K562 (cell line): Measurements from ENCODE around the gene GOT2. TPM values are rescaled to one million over a fixed set of nuclear protein-coding genes. Genes with fewer than 3 reads are reported as not detected.

Experiments used
- KDM5B ChIP-seq: fragments of 200-600 bp; sonication (generic); IDR thresholded peaks from 2 replicates; pipeline ENCODE4 v1.6.1; 2012; ENCODE audit warnings: low read depth, mild to moderate bottlenecking, moderate library complexity, low read length, control low read depth, inconsistent platforms; ENCODE audit not compliant: insufficient replicate concordance
- KHSRP ChIP-seq: fragments of 450-650 bp; IDR thresholded peaks from 2 replicates; pipeline ENCODE4 v1.6.1; 2017
- RBBP5 ChIP-seq: fragments of 200-600 bp; sonication (generic); IDR thresholded peaks from 2 replicates; pipeline ENCODE4 v1.6.1; 2012; ENCODE audit warnings: borderline replicate concordance, mild to moderate bottlenecking, low read length, control low read depth, inconsistent platforms; ENCODE audit not compliant: insufficient read depth, poor library complexity, severe bottlenecking
- RBM14 ChIP-seq: fragments of 200-400 bp; formaldehyde crosslinking; IDR thresholded peaks from 2 replicates; pipeline ENCODE4 v1.6.1; 2018; ENCODE audit warnings: low read depth, mild to moderate bottlenecking, low read length, moderate library complexity, borderline replicate concordance; ENCODE audit not compliant: insufficient read depth
- ZNF449 ChIP-seq: fragments of 250-450 bp; sonication (Bioruptor Pico); IDR thresholded peaks from 2 replicates; pipeline ENCODE4 v1.8.0; 2022; ENCODE audit warnings: moderate library complexity, mild to moderate bottlenecking, inconsistent platforms
- polyA plus RNA-seq, 8 experiments: library from polyadenylated mRNA; depleted of rRNA in 4 of 8; stranded (reverse) in 5 of 8; unstranded in 3 of 8; fragments of >200 nt; fragmentation: Nextera tagmentation in 2 of 8; fragmentation: Illumina TruSeq in 1 of 8; extraction: Ambion mirVana in 2 of 8; extraction: Trizol in 1 of 8; gene quantifications; 2 replicates each; pipeline versions ENCODE4 v1.2.1 to v1.2.3, GENCODE V29; 2011 to 2014; ENCODE audit warnings: inconsistent platforms in 1 of 8, missing spikeins in 1 of 8
- total RNA-seq, 7 experiments: library from RNA; depleted of rRNA in 6 of 7; stranded (reverse); fragments of >200 nt in 6 of 7; fragmentation: Illumina TruSeq in 2 of 7; extraction: Trizol in 2 of 7; gene quantifications; 2 replicates each; pipeline versions ENCODE4 v1.2.1 to v1.2.3, GENCODE V29; 2011 to 2021; ENCODE audit warnings: low replicate concordance in 1 of 7
- TF ChIP-seq, protein P1 (sequence below): fragments of 200-800 bp; sonication (Bioruptor generic); IDR thresholded peaks from 2 replicates; pipeline ENCODE4 v1.6.1; 2017; ENCODE audit warnings: missing genetic modification characterization, missing compliant biosample characterization
- TF ChIP-seq, protein P2 (sequence below), 2 experiments: fragments of 200-800 bp in 1 of 2; sonication (Bioruptor generic) in 1 of 2; sonication (generic) in 1 of 2; formaldehyde crosslinking in 1 of 2; IDR thresholded peaks in 1 of 2; conservative IDR thresholded peaks in 1 of 2; 2 replicates each; pipeline versions ENCODE4 v1.5.0 to v1.6.1; 2016 to 2020; ENCODE audit warnings: missing compliant biosample characterization in 1 of 2, missing genetic modification characterization in 1 of 2, missing genetic modification reagents in 1 of 2

Gene GOT2
- total and polyA plus RNA-seq, 9 of the 15 experiments (the other 6 are each of a cell fraction or from before 2014, with no cell fraction given) = 43.1 to 190 (median 80.2) TPM

- TF ChIP-seq RBM14 = no peak
- no peak for TF ChIP-seq ZNF449 (CRISPR knock-in tag)
- TF ChIP-seq KDM5B = no peak
- TF ChIP-seq RBBP5 = no peak
- TF ChIP-seq, protein P1, sequence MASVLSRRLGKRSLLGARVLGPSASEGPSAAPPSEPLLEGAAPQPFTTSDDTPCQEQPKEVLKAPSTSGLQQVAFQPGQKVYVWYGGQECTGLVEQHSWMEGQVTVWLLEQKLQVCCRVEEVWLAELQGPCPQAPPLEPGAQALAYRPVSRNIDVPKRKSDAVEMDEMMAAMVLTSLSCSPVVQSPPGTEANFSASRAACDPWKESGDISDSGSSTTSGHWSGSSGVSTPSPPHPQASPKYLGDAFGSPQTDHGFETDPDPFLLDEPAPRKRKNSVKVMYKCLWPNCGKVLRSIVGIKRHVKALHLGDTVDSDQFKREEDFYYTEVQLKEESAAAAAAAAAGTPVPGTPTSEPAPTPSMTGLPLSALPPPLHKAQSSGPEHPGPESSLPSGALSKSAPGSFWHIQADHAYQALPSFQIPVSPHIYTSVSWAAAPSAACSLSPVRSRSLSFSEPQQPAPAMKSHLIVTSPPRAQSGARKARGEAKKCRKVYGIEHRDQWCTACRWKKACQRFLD (CRISPR knock-in tag) = no peak
- TF ChIP-seq, protein P2, sequence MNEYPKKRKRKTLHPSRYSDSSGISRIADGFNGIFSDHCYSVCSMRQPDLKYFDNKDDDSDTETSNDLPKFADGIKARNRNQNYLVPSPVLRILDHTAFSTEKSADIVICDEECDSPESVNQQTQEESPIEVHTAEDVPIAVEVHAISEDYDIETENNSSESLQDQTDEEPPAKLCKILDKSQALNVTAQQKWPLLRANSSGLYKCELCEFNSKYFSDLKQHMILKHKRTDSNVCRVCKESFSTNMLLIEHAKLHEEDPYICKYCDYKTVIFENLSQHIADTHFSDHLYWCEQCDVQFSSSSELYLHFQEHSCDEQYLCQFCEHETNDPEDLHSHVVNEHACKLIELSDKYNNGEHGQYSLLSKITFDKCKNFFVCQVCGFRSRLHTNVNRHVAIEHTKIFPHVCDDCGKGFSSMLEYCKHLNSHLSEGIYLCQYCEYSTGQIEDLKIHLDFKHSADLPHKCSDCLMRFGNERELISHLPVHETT (CRISPR knock-in tag; conservative IDR thresholded peaks at IDR 0.05 in 1 of 2, IDR thresholded peaks at IDR 0.05 in 1 of 2) = no peak
- no peak for TF ChIP-seq KHSRP
Observed at GRCh38 chr16:58695368-58695767, 38.7 kb downstream of the GOT2 start (continued).
